Neural cell (in vitro differentiated cells): Measurements from ENCODE around the gene UBASH3A. TPM values are rescaled to one million over a fixed set of nuclear protein-coding genes. Genes with fewer than 3 reads are reported as not detected.

Source experiments
- H2AFZ ChIP-seq: fragments of 200-600, 300-800 bp; sonication (generic), shearing (Covaris generic); 2 replicates; pipeline ENCODE4 v1.6.0; 2014; ENCODE audit warnings: low read depth, mild to moderate bottlenecking, antibody characterized with exemption, low read length, moderate library complexity
- H3F3A ChIP-seq: fragments of 200-600 bp; shearing (Covaris generic); 2 replicates; pipeline ENCODE4 v1.6.1; 2016; ENCODE audit warnings: mild to moderate bottlenecking, moderate library complexity, mixed read lengths, antibody characterized with exemption, low read length; ENCODE audit not compliant: insufficient read depth, poor library complexity, severe bottlenecking
- H3K27ac ChIP-seq: fragments of 200-600, 300-800 bp; sonication (generic), shearing (Covaris generic); 2 replicates; pipeline ENCODE4 v1.5.1; 2014; ENCODE audit warnings: mild to moderate bottlenecking, low read length, moderate library complexity
- H3K27me3 ChIP-seq: fragments of 300-800, 200-600 bp; sonication (generic), shearing (Covaris generic); 2 replicates; pipeline ENCODE4 v1.6.0; 2014; ENCODE audit warnings: mild to moderate bottlenecking, low read depth, low read length, moderate library complexity; ENCODE audit not compliant: insufficient read depth
- H3K36me3 ChIP-seq: fragments of 300-800, 200-600 bp; sonication (generic), shearing (Covaris generic); 2 replicates; pipeline ENCODE4 v1.5.1; 2014; ENCODE audit warnings: mild to moderate bottlenecking, antibody characterized with exemption, low read length, moderate library complexity; ENCODE audit not compliant: insufficient read depth
- H3K4me2 ChIP-seq: fragments of 300-800, 200-600 bp; sonication (generic), shearing (Covaris generic); 2 replicates; pipeline ENCODE4 v1.6.0; 2014; ENCODE audit warnings: mild to moderate bottlenecking, low read length
- H3K4me3 ChIP-seq: fragments of 300-800, 200-600 bp; sonication (generic), shearing (Covaris generic); 2 replicates; pipeline ENCODE4 v1.5.1; 2014; ENCODE audit warnings: mild to moderate bottlenecking, low read length, moderate library complexity
- H3K79me2 ChIP-seq: fragments of 200-600 bp; shearing (Covaris generic); replicated peaks from 2 replicates; pipeline ENCODE4 v1.6.0; 2014; ENCODE audit warnings: mild to moderate bottlenecking, low read length, moderate library complexity; ENCODE audit not compliant: insufficient read depth
- H3K9ac ChIP-seq: fragments of 300-800, 200-600 bp; sonication (generic), shearing (Covaris generic); 2 replicates; pipeline ENCODE4 v1.6.1; 2016; ENCODE audit warnings: mild to moderate bottlenecking, low read length, mixed read lengths
- H3K9me2 ChIP-seq: fragments of 200-600 bp; shearing (Covaris generic); 2 replicates; pipeline ENCODE4 v1.6.1; 2016; ENCODE audit warnings: mild to moderate bottlenecking, low read length, mixed read lengths; ENCODE audit not compliant: insufficient read depth
- H3K9me3 ChIP-seq: fragments of 200-600, 300-800 bp; sonication (generic), shearing (Covaris generic); 2 replicates; pipeline ENCODE4 v1.6.1; 2016; ENCODE audit warnings: mild to moderate bottlenecking, mixed run types, low read length, moderate library complexity, mixed read lengths
- H4K20me1 ChIP-seq: fragments of 200-600 bp; shearing (Covaris generic); 2 replicates; pipeline ENCODE4 v1.6.1; 2016; ENCODE audit warnings: mild to moderate bottlenecking, mixed run types; ENCODE audit not compliant: insufficient read depth
- EP300 ChIP-seq: fragments of 450-650 bp; conservative IDR thresholded peaks from 2 replicates; pipeline ENCODE4 v1.6.1; 2014; ENCODE audit warnings: antibody characterized with exemption, mild to moderate bottlenecking, moderate library complexity; ENCODE audit not compliant: poor library complexity, severe bottlenecking
- EZH2 ChIP-seq: fragments of 200-600, 300-800 bp; shearing (Covaris generic), sonication (generic); IDR thresholded peaks from 2 replicates; pipeline ENCODE4 v1.6.1; 2014; ENCODE audit warnings: antibody characterized with exemption, low read length, borderline replicate concordance, mild to moderate bottlenecking; ENCODE audit not compliant: insufficient read depth, poor library complexity, severe bottlenecking
- MXI1 ChIP-seq: fragments of 450-650 bp; conservative IDR thresholded peaks from 2 replicates; pipeline ENCODE4 v1.6.1; 2014; ENCODE audit warnings: antibody characterized with exemption, mild to moderate bottlenecking; ENCODE audit not compliant: poor library complexity, severe bottlenecking
- POLR2AphosphoS5 ChIP-seq: IDR thresholded peaks from 2 replicates; pipeline ENCODE4 v1.6.1; 2012
- RAD21 ChIP-seq: fragments of 450-650 bp; conservative IDR thresholded peaks from 2 replicates; pipeline ENCODE4 v1.6.1; 2014; ENCODE audit warnings: antibody characterized with exemption, mild to moderate bottlenecking, moderate library complexity
- SMC3 ChIP-seq: fragments of 450-650 bp; conservative IDR thresholded peaks from 2 replicates; pipeline ENCODE4 v1.6.1; 2014; ENCODE audit warnings: antibody characterized with exemption, mild to moderate bottlenecking, moderate library complexity; ENCODE audit not compliant: poor library complexity
- TAF1 ChIP-seq: IDR thresholded peaks from 2 replicates; pipeline ENCODE4 v1.6.1; 2012; ENCODE audit warnings: low read depth
- polyA plus RNA-seq: library from polyadenylated mRNA; depleted of rRNA; stranded (reverse); fragments of >200 nt; gene quantifications from 2 replicates; pipeline ENCODE4 v1.2.3, GENCODE V29; 2014
- TF ChIP-seq, protein P1 (sequence below): fragments of 450-650 bp; IDR thresholded peaks from 2 replicates; pipeline ENCODE4 v1.5.1; 2014; ENCODE audit warnings: antibody characterized with exemption, mild to moderate bottlenecking, moderate library complexity; ENCODE audit not compliant: poor library complexity, severe bottlenecking
- TF ChIP-seq, protein P2 (sequence below): IDR thresholded peaks from 2 replicates; pipeline ENCODE4 v1.6.1; 2012; ENCODE audit warnings: borderline replicate concordance

Gene UBASH3A
- polyA plus RNA-seq, 1 donor from 2014 or later, result not detected

DNA sequence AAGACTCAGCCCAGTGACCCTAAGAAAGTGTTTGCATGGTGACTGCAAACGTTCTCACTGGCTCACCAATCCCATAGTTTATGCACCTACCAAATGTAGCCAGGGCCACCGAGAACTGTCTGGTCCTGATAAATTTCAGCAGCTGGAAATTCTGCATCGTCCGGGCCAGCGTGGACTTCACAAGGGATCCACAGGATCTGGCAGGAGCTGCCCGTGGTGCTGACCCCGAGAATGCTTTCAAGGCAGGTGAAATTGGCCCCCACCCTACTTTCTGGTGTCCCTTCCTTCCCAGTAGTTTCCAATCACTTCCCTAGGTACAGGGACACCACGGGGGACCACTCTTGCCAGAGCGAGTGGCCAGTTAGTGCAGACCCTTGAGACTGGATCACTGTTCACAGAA is 26.2 kb downstream of the UBASH3A start:
- Histone ChIP-seq H3K9me3 (peaks cover 12% of the 10 kb centered on the region), H3K9me2 (no peaks in the 10 kb centered on the region), H3K27me3 (no peaks in the 10 kb centered on the region), H3K36me3 (no peaks in the 10 kb centered on the region), H3K4me3 (no peak overlapping the region), H3K27ac (no peak overlapping the region), H4K20me1 (no peaks in the 10 kb centered on the region), H2AFZ (no peak overlapping the region), H3F3A (no peaks in the 10 kb centered on the region), H3K79me2 (no peaks in the 10 kb centered on the region), H3K4me2 (no peak overlapping the region), H3K9ac (no peak overlapping the region)
- TF ChIP-seq, protein P1, sequence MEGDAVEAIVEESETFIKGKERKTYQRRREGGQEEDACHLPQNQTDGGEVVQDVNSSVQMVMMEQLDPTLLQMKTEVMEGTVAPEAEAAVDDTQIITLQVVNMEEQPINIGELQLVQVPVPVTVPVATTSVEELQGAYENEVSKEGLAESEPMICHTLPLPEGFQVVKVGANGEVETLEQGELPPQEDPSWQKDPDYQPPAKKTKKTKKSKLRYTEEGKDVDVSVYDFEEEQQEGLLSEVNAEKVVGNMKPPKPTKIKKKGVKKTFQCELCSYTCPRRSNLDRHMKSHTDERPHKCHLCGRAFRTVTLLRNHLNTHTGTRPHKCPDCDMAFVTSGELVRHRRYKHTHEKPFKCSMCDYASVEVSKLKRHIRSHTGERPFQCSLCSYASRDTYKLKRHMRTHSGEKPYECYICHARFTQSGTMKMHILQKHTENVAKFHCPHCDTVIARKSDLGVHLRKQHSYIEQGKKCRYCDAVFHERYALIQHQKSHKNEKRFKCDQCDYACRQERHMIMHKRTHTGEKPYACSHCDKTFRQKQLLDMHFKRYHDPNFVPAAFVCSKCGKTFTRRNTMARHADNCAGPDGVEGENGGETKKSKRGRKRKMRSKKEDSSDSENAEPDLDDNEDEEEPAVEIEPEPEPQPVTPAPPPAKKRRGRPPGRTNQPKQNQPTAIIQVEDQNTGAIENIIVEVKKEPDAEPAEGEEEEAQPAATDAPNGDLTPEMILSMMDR, result no peak
- TF ChIP-seq POLR2AphosphoS5, result no peak
- TF ChIP-seq, protein P2, sequence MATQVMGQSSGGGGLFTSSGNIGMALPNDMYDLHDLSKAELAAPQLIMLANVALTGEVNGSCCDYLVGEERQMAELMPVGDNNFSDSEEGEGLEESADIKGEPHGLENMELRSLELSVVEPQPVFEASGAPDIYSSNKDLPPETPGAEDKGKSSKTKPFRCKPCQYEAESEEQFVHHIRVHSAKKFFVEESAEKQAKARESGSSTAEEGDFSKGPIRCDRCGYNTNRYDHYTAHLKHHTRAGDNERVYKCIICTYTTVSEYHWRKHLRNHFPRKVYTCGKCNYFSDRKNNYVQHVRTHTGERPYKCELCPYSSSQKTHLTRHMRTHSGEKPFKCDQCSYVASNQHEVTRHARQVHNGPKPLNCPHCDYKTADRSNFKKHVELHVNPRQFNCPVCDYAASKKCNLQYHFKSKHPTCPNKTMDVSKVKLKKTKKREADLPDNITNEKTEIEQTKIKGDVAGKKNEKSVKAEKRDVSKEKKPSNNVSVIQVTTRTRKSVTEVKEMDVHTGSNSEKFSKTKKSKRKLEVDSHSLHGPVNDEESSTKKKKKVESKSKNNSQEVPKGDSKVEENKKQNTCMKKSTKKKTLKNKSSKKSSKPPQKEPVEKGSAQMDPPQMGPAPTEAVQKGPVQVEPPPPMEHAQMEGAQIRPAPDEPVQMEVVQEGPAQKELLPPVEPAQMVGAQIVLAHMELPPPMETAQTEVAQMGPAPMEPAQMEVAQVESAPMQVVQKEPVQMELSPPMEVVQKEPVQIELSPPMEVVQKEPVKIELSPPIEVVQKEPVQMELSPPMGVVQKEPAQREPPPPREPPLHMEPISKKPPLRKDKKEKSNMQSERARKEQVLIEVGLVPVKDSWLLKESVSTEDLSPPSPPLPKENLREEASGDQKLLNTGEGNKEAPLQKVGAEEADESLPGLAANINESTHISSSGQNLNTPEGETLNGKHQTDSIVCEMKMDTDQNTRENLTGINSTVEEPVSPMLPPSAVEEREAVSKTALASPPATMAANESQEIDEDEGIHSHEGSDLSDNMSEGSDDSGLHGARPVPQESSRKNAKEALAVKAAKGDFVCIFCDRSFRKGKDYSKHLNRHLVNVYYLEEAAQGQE, result no peak
- no peak for TF ChIP-seq EZH2
- TF ChIP-seq MXI1, result no peak
- no peak for TF ChIP-seq EP300

DNA sequence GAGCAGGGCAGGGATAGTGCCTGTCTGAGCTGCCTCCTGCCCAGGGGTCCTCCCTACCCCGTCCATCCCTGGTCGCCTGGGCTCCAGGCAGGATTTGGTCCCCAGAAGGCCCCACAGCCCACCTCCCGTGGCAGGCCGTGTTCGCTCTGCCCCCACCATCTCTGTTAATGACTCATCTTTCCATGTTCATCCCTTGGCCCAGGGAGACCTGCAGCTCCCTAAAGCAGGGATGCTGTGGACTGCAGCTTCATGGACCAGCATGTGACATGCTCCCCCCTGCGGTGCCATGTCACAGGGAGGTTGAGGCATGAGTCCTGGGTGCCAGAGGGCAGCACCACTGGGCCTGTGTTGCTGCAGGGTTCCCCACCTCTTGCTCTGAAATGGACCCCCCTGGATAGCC is 26.8 kb downstream of the UBASH3A start:
- Histone ChIP-seq H3K4me2 (no peak overlapping the region), H4K20me1 (no peaks in the 10 kb centered on the region), H3K79me2 (no peaks in the 10 kb centered on the region), H3K36me3 (no peaks in the 10 kb centered on the region), H3K27ac (no peak overlapping the region), H3F3A (no peaks in the 10 kb centered on the region), H3K4me3 (no peak overlapping the region), H3K27me3 (no peaks in the 10 kb centered on the region), H3K9me2 (no peaks in the 10 kb centered on the region), H3K9ac (no peak overlapping the region), H2AFZ (no peak overlapping the region), H3K9me3 (peaks cover 12% of the 10 kb centered on the region)
- no peak for TF ChIP-seq TAF1
- TF ChIP-seq POLR2AphosphoS5, result no peak
- no peak for TF ChIP-seq EP300
- TF ChIP-seq EZH2, result no peak
- TF ChIP-seq, protein P1, result no peak
- TF ChIP-seq MXI1, result no peak
- TF ChIP-seq, protein P2, result no peak
- no peak for TF ChIP-seq SMC3
- no peak for TF ChIP-seq RAD21
